ENCODE results near the gene OSBPL10.

DNA sequence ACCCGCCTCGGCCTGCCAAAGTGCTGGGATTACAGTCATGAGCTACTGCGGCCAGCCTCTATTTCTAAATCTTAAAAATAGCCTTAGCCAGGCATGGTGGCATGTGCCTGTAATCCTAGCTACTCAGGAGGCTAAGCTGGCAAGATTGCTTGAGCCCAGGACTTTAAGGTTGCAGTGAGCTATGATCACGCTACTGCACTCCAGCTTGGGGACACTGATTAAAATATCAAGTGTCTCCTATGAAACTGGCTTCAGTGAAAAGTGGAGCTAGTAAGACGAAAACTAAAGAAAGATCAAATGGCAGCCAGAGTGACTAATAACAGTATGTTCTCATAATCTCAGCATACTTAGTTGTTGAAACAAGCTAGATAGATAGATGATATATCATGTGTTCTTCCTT lies 335.8 kb downstream of the OSBPL10 start:
- TF ChIP-seq, protein P1, sequence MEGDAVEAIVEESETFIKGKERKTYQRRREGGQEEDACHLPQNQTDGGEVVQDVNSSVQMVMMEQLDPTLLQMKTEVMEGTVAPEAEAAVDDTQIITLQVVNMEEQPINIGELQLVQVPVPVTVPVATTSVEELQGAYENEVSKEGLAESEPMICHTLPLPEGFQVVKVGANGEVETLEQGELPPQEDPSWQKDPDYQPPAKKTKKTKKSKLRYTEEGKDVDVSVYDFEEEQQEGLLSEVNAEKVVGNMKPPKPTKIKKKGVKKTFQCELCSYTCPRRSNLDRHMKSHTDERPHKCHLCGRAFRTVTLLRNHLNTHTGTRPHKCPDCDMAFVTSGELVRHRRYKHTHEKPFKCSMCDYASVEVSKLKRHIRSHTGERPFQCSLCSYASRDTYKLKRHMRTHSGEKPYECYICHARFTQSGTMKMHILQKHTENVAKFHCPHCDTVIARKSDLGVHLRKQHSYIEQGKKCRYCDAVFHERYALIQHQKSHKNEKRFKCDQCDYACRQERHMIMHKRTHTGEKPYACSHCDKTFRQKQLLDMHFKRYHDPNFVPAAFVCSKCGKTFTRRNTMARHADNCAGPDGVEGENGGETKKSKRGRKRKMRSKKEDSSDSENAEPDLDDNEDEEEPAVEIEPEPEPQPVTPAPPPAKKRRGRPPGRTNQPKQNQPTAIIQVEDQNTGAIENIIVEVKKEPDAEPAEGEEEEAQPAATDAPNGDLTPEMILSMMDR (conservative IDR thresholded peaks at IDR 0.05; ENCODE audit: low read length), result no peak
- no peak for TF ChIP-seq EZH2phosphoT487 (IDR thresholded peaks at IDR 0.05; ENCODE audit: borderline replicate concordance, low read depth, low read length)
